ENCODE results near the gene ERBB4. TPM values are rescaled to one million over a fixed set of nuclear protein-coding genes. Genes with fewer than 3 reads are reported as not detected.

ERBB4 gene
- total and polyA plus RNA-seq, 10 of the 15 experiments (the other 5 are each of a cell fraction or from before 2014, with no cell fraction given) = under 0.01 to 0.23 (median 0.01) TPM; not detected in 4

GRCh38 chr2:211439011-211439410 lies 1099.6 kb downstream of the ERBB4 start (continued):
- TF ChIP-seq, protein P1, sequence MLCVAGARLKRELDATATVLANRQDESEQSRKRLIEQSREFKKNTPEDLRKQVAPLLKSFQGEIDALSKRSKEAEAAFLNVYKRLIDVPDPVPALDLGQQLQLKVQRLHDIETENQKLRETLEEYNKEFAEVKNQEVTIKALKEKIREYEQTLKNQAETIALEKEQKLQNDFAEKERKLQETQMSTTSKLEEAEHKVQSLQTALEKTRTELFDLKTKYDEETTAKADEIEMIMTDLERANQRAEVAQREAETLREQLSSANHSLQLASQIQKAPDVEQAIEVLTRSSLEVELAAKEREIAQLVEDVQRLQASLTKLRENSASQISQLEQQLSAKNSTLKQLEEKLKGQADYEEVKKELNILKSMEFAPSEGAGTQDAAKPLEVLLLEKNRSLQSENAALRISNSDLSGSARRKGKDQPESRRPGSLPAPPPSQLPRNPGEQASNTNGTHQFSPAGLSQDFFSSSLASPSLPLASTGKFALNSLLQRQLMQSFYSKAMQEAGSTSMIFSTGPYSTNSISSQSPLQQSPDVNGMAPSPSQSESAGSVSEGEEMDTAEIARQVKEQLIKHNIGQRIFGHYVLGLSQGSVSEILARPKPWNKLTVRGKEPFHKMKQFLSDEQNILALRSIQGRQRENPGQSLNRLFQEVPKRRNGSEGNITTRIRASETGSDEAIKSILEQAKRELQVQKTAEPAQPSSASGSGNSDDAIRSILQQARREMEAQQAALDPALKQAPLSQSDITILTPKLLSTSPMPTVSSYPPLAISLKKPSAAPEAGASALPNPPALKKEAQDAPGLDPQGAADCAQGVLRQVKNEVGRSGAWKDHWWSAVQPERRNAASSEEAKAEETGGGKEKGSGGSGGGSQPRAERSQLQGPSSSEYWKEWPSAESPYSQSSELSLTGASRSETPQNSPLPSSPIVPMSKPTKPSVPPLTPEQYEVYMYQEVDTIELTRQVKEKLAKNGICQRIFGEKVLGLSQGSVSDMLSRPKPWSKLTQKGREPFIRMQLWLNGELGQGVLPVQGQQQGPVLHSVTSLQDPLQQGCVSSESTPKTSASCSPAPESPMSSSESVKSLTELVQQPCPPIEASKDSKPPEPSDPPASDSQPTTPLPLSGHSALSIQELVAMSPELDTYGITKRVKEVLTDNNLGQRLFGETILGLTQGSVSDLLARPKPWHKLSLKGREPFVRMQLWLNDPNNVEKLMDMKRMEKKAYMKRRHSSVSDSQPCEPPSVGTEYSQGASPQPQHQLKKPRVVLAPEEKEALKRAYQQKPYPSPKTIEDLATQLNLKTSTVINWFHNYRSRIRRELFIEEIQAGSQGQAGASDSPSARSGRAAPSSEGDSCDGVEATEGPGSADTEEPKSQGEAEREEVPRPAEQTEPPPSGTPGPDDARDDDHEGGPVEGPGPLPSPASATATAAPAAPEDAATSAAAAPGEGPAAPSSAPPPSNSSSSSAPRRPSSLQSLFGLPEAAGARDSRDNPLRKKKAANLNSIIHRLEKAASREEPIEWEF (IDR thresholded peaks at IDR 0.05; ENCODE audit: insufficient replicate concordance, low read depth, low read length) = no peak
- TF ChIP-seq RELB (IDR thresholded peaks at IDR 0.05; ENCODE audit: low read depth) (no peak), CBX3 (IDR thresholded peaks at IDR 0.05; ENCODE audit: borderline replicate concordance, low read depth) (no peak), IKZF2 (IDR thresholded peaks at IDR 0.05) (no peak), FOXK2 (IDR thresholded peaks at IDR 0.05) (no peak), SMARCA5 (IDR thresholded peaks at IDR 0.05) (no peak), POLR2AphosphoS2 (IDR thresholded peaks at IDR 0.05; ENCODE audit: low read depth, low read length) (no peak), POU2F2 (IDR thresholded peaks at IDR 0.05; ENCODE audit: borderline replicate concordance, low read depth, low read length) (no peak)
